ENCODE data around the gene SHROOM2. TPM values are rescaled to one million over a fixed set of nuclear protein-coding genes. Genes with fewer than 3 reads are reported as not detected.

Gene SHROOM2
- total RNA-seq, 1 experiment from 2014 or later: 5.3 TPM

GRCh38 chrX:9880237-9880636 lies 94.0 kb downstream of the SHROOM2 start:
- H3K36me3 ChIP-seq (ENCODE audit: control insufficient read depth in 1 of 2, insufficient read depth in 2 of 2, low read length in 2 of 2): no peaks in the 10 kb centered on the region
- no peak overlapping the region for H3K4me3 ChIP-seq (replicated peaks in 1 of 2; ENCODE audit: low read depth in 1 of 2, low read length in 2 of 2)
- RAD21 ChIA-PET (ENCODE audit: low non-redundant PET in 1 of 2, low total read pairs in 2 of 2, uncharacterized antibody in 2 of 2, unreplicated experiment in 2 of 2): no interaction called here
- CTCF ChIA-PET: no interaction called here
- BruUV-seq (replicated peaks): no TSS peak
- no peaks in the 10 kb centered on the region for H4K20me1 ChIP-seq (ENCODE audit: insufficient read depth)
- H3K4me2 ChIP-seq (ENCODE audit: low read length): no peak overlapping the region
- no peak for ATAC-seq
- no peak overlapping the region for H3K9ac ChIP-seq (ENCODE audit: low read length)
- TF ChIP-seq TCF7L2 (IDR thresholded peaks at IDR 0.05; ENCODE audit: borderline replicate concordance, extremely low read depth, insufficient read depth, insufficient read length) (no peak), FOSL1 (IDR thresholded peaks at IDR 0.05; ENCODE audit: low read depth) (no peak), MAX (IDR thresholded peaks at IDR 0.05) (no peak), POLR2AphosphoS5 (IDR thresholded peaks at IDR 0.05; ENCODE audit: low read depth, low read length) (no peak), REST (IDR thresholded peaks at IDR 0.05; ENCODE audit: low read depth) (no peak), CEBPB (IDR thresholded peaks at IDR 0.05; ENCODE audit: low read depth) (no peak), ZFX (IDR thresholded peaks at IDR 0.05) (no peak), EZH2phosphoT487 (IDR thresholded peaks at IDR 0.05; ENCODE audit: borderline replicate concordance) (no peak), SIN3A (IDR thresholded peaks at IDR 0.05; ENCODE audit: low read depth) (no peak), EGR1 (IDR thresholded peaks at IDR 0.05; ENCODE audit: low read depth) (no peak), POLR2A (IDR thresholded peaks at IDR 0.05; ENCODE audit: borderline replicate concordance, extremely low read depth, insufficient read depth, insufficient read length) (no peak), ZBTB33 (IDR thresholded peaks at IDR 0.05; ENCODE audit: extremely low read depth, insufficient replicate concordance, low read length) (no peak), ATF3 (IDR thresholded peaks at IDR 0.05) (no peak), CBX3 (IDR thresholded peaks at IDR 0.05; ENCODE audit: low read depth) (no peak), YY1 (IDR thresholded peaks at IDR 0.05; ENCODE audit: extremely low read depth, insufficient replicate concordance, low read depth, low read length) (no peak)
- H3K9me2 ChIP-seq (ENCODE audit: insufficient read depth): no peaks in the 10 kb centered on the region
- no peaks in the 10 kb centered on the region for H3K79me2 ChIP-seq (ENCODE audit: insufficient read depth, low read length)
- intact Hi-C loops (cut with micrococcal nuclease): loop anchor here (10.0 kb wide), 2 partner anchors 115 to 1135 kb away; no protein-coding TSS in a partner anchor
- H3K4me1 ChIP-seq (ENCODE audit: control insufficient read depth in 1 of 2, insufficient read depth in 2 of 2, low read length in 2 of 2): no peaks in the 10 kb centered on the region
- DNase-seq (ENCODE audit: low read depth, low spot score): no peak
- POLR2A ChIA-PET: no interaction called here
- H3K9me3 ChIP-seq (ENCODE audit: control insufficient read depth in 1 of 2, insufficient read depth in 1 of 2, low read depth in 1 of 2, low read length in 2 of 2): no peaks in the 10 kb centered on the region
- no peak overlapping the region for H2AFZ ChIP-seq (ENCODE audit: low read depth, low read length, poor library complexity, severe bottlenecking)
- no peaks in the 10 kb centered on the region for H3K27me3 ChIP-seq (ENCODE audit: insufficient read depth, low read length)
- no peak overlapping the region for H3K27ac ChIP-seq (ENCODE audit: low read depth, low read length)

Data from HCT116 (cell line).